Right atrium auricular region (tissue), 2 donors: ENCODE results near the gene CARS1. TPM values are rescaled to one million over a fixed set of nuclear protein-coding genes. Genes with fewer than 3 reads are reported as not detected.

ENCODE experiments used
- DNase-seq: peaks from one replicate; pipeline ENCODE4 v3.0.0-alpha.2; 2019; ENCODE audit warnings: low spot score
- H3K27ac ChIP-seq, 2 donors: fragments of 200-600 bp; sonication (generic); 1 replicate in 1 of 2; 2 replicates in 1 of 2; pipeline ENCODE4 v1.5.1; 2016 to 2019
- H3K27me3 ChIP-seq, 2 donors: fragments of 200-600 bp; sonication (generic); one replicate each; pipeline versions ENCODE4 v1.5.1 to v1.6.0; 2017 to 2019
- H3K36me3 ChIP-seq: fragments of 200-600 bp; sonication (generic); one replicate; pipeline ENCODE4 v1.5.1; 2016
- H3K4me1 ChIP-seq, 2 donors: fragments of 200-600 bp; sonication (generic); one replicate each; pipeline versions ENCODE4 v1.5.1 to v1.6.0; 2017 to 2019
- H3K4me3 ChIP-seq, 2 donors: fragments of 200-600 bp; sonication (generic); 1 replicate in 1 of 2; 2 replicates in 1 of 2; pipeline ENCODE4 v1.5.1; 2017 to 2019; ENCODE audit warnings: mild to moderate bottlenecking in 1 of 2, moderate library complexity in 1 of 2
- H3K9me3 ChIP-seq, 2 donors: fragments of 200-600 bp; sonication (generic); one replicate each; pipeline ENCODE4 v1.5.1; 2019
- total RNA-seq, 2 donors: library from RNA; depleted of rRNA; stranded (reverse); fragments of >200 nt; gene quantifications; one replicate each; pipeline ENCODE4 v1.1.0, GENCODE V29; 2016
- TF ChIP-seq, protein P1 (sequence below), 2 donors: fragments of 200-600 bp; sonication (generic); IDR thresholded peaks; one replicate each; pipeline ENCODE4 v1.5.1; 2019; ENCODE audit warnings: antibody characterized with exemption in 2 of 2

Gene CARS1
- total RNA-seq, 2 donors from 2014 or later: 12.2 to 15.3 TPM

GRCh38 chr11:3080104-3080503 lies 22.9 kb upstream of the CARS1 start:
- H3K4me3 ChIP-seq: no peak overlapping the region
- no peaks in the 10 kb centered on the region for H3K4me1 ChIP-seq
- H3K9me3 ChIP-seq: no peaks in the 10 kb centered on the region
- no peak overlapping the region for H3K27ac ChIP-seq
- no peaks in the 10 kb centered on the region for H3K27me3 ChIP-seq
- TF ChIP-seq, protein P1, sequence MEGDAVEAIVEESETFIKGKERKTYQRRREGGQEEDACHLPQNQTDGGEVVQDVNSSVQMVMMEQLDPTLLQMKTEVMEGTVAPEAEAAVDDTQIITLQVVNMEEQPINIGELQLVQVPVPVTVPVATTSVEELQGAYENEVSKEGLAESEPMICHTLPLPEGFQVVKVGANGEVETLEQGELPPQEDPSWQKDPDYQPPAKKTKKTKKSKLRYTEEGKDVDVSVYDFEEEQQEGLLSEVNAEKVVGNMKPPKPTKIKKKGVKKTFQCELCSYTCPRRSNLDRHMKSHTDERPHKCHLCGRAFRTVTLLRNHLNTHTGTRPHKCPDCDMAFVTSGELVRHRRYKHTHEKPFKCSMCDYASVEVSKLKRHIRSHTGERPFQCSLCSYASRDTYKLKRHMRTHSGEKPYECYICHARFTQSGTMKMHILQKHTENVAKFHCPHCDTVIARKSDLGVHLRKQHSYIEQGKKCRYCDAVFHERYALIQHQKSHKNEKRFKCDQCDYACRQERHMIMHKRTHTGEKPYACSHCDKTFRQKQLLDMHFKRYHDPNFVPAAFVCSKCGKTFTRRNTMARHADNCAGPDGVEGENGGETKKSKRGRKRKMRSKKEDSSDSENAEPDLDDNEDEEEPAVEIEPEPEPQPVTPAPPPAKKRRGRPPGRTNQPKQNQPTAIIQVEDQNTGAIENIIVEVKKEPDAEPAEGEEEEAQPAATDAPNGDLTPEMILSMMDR (IDR thresholded peaks at IDR 0.05): no peak
- no peaks in the 10 kb centered on the region for H3K36me3 ChIP-seq
- no peak for DNase-seq

DNA sequence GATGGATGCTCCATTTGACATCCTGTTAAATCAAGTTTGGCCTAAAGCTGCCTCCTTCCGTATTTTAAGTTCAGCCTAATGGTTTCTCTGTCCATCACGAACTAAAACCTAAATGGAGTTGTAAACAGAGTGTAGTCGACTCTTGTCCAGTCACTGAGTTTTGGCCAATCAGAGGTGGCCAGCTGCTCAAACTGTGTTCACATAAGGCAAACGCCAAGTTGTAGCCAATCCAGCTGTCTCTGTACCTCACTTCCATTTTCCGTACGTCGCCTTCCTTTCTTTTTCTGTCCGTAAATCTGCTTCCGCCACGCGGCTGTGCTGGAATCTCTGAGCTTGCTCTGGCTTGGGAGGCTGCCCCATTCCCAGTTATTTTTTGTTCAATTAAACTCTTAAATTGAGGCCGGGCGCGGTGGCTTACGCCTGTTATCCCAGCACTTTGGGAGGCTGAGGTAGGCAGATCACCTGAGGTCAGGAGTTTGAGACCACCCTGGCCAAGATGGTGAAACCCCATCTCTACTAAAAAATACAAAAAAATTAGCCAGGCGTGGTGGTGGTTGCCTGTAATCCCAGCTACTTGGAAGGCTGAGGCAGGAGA lies 20.7 kb upstream of the CARS1 start:
- Histone ChIP-seq H3K4me1 (no peaks in the 10 kb centered on the region), H3K36me3 (no peaks in the 10 kb centered on the region), H3K27me3 (no peaks in the 10 kb centered on the region), H3K4me3 (no peak overlapping the region), H3K9me3 (no peaks in the 10 kb centered on the region), H3K27ac (no peak overlapping the region)
- no peak for DNase-seq
- TF ChIP-seq, protein P1 (IDR thresholded peaks at IDR 0.05): no peak

DNA sequence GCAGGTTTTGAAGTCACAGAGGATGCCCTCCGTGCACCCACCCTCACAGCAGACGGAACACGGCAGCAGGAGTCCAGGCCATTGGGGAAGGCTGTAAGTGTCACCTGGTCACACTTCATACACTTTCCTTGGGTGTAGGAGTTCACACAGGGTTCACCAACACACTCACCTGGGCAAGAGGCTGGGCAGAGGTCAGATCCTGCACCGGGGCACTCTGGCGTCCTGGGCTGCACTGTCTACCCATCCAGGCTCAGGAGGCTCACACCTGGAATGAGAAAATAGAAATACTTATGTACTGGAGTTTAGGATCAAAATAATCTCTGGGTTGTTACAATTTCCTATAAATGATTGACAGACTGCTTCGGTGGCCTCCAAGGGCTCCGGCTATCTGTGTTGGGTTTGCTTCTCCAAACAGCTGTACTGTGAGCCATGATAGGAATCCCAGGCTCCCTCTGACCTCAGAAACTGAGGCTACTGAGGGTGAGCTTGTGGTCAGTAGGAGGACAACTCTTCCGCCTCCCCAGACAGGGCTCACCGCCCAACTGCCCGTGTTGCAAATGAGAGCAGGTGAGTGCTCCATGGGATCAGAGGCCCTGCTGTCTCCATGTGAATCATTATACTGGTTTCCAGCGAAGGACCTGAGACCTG lies 20.1 kb upstream of the CARS1 start:
- H3K36me3 ChIP-seq: no peaks in the 10 kb centered on the region
- H3K4me1 ChIP-seq: no peaks in the 10 kb centered on the region
- DNase-seq: no peak
- no peak overlapping the region for H3K4me3 ChIP-seq
- no peaks in the 10 kb centered on the region for H3K27me3 ChIP-seq
- TF ChIP-seq, protein P1 (IDR thresholded peaks at IDR 0.05): no peak
- no peak overlapping the region for H3K27ac ChIP-seq
- no peaks in the 10 kb centered on the region for H3K9me3 ChIP-seq

DNA sequence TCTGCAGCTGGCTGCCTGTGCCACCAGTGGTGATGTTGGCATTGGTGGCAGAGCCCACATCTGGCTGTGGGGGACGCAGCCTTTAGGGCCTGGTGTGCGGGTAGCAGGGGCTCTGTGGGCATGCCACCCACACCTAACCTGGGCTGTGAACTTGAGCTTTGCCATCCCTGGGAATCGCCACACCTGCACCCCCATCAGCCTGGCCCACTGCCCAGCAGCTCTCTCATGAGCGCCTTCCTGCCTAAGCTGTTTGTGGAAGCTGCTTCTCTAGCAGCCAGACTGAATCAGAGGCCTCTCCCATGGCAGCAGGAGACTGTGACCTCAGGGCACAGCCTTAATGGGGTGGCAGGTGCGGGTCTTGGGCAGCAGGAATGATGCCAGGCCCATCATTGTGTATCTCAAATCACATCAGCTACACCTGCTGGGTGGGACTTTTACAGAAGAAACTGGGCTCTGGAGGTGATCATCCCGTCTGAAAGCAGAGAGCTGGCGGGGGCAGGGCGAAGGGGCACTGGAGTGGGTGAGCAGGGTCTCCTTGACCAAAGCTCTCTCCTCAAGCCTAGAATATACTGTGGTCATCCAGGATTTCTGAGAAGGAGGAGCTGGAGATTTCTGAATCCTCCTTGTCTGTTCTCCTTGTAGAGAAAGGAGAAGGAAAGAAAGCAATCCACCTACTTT lies 17.8 kb upstream of the CARS1 start:
- DNase-seq: no peak
- TF ChIP-seq, protein P1 (IDR thresholded peaks at IDR 0.05): no peak
- Histone ChIP-seq H3K4me3 (no peak overlapping the region), H3K9me3 (no peaks in the 10 kb centered on the region), H3K27ac (no peak overlapping the region), H3K36me3 (no peaks in the 10 kb centered on the region), H3K4me1 (no peaks in the 10 kb centered on the region), H3K27me3 (no peaks in the 10 kb centered on the region)

DNA sequence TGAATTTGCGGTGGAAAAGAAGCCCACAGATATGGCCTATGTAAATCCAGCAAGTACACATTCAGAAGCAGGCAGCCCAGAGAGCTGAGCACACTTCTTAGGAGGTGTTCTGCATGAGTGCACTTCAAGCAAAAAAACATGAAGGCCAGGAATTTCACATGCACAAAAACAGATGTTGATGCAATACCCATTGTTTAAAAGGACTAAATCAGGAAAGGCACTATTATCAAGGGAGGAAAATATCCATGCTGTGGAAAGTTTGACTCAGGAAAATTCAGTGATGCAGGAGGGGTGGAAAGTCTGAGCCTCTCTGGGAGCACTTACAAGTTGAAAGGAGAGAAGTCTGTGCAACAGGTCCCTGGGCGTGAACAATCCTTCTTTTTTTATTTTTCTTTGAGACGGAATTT lies 15.8 kb upstream of the CARS1 start:
- DNase-seq: no peak
- no peaks in the 10 kb centered on the region for H3K4me1 ChIP-seq
- H3K4me3 ChIP-seq: no peak overlapping the region
- no peaks in the 10 kb centered on the region for H3K27me3 ChIP-seq
- H3K36me3 ChIP-seq: no peaks in the 10 kb centered on the region
- peak overlapping the region; percentile 55 to 66 for H3K27ac ChIP-seq
- H3K9me3 ChIP-seq: no peaks in the 10 kb centered on the region
- TF ChIP-seq, protein P1 (IDR thresholded peaks at IDR 0.05): no peak
